T-helper 2 cell treated with Interferon-gamma antibody and Interleukin-4, amounts not matched to agents 100 ng/mL and 5 ng/mL, for 36 hours (primary cell): ENCODE measurements around the gene LCE3C. TPM values are rescaled to one million over a fixed set of nuclear protein-coding genes. Genes with fewer than 3 reads are reported as not detected.

Source experiments
- total RNA-seq: library from RNA; stranded (reverse); gene quantifications from 2 replicates; pipeline ENCODE4 v1.2.3, GENCODE V29; 2022

Gene LCE3C
- total RNA-seq, 1 donor from 2014 or later, result not detected

Other genes starting within 250 kb of the LCE3C start
- not detected in 2 replicates for gene FLG2, start 240.2 kb upstream of the LCE3C start, total RNA-seq
- not detected in 2 replicates for gene CRNN, start 186.0 kb upstream of the LCE3C start, total RNA-seq
- not detected in 2 replicates for gene LCE5A, start 89.4 kb upstream of the LCE3C start, total RNA-seq
- gene CRCT1, start 85.8 kb upstream of the LCE3C start, total RNA-seq, result not detected in 2 replicates
- not detected in 2 replicates for gene LCE3E, start 33.5 kb upstream of the LCE3C start, total RNA-seq
- gene LCE3D, start 19.7 kb upstream of the LCE3C start, total RNA-seq, result not detected in 2 replicates
- not detected in 2 replicates for gene LCE3B, start 13.6 kb downstream of the LCE3C start, total RNA-seq
- gene LCE3A, start 22.9 kb downstream of the LCE3C start, total RNA-seq, result not detected in 2 replicates
- not detected in 2 replicates for gene LCE2D, start 63.1 kb downstream of the LCE3C start, total RNA-seq
- gene LCE2C, start 75.0 kb downstream of the LCE3C start, total RNA-seq, result not detected in 2 replicates
- not detected in 2 replicates for gene LCE2B, start 85.9 kb downstream of the LCE3C start, total RNA-seq
- not detected in 2 replicates for gene LCE2A, start 98.1 kb downstream of the LCE3C start, total RNA-seq
- not detected in 2 replicates for gene LCE4A, start 107.9 kb downstream of the LCE3C start, total RNA-seq
- gene KPRP, start 157.8 kb downstream of the LCE3C start, total RNA-seq, result not detected in 2 replicates
- not detected in 2 replicates for gene LCE1F, start 174.9 kb downstream of the LCE3C start, total RNA-seq
- gene LCE1E, start 186.0 kb downstream of the LCE3C start, total RNA-seq, result not detected in 2 replicates
- gene LCE1D, start 196.5 kb downstream of the LCE3C start, total RNA-seq, result not detected in 2 replicates
- gene LCE1C, start 206.4 kb downstream of the LCE3C start, total RNA-seq, result not detected in 2 replicates
- not detected in 2 replicates for gene LCE1B, start 211.7 kb downstream of the LCE3C start, total RNA-seq
- gene LCE1A, start 227.2 kb downstream of the LCE3C start, total RNA-seq, result not detected in 2 replicates
- gene LCE6A, start 242.6 kb downstream of the LCE3C start, total RNA-seq, result not detected in 2 replicates